Left forelimb (tissue), 1 donor: ENCODE data around the gene COMMD8.

ENCODE experiments used
- DNase-seq: peaks from one replicate; pipeline ENCODE4 v3.0.0-alpha.2; 2018; ENCODE audit warnings: low spot score

COMMD8 gene

DNA sequence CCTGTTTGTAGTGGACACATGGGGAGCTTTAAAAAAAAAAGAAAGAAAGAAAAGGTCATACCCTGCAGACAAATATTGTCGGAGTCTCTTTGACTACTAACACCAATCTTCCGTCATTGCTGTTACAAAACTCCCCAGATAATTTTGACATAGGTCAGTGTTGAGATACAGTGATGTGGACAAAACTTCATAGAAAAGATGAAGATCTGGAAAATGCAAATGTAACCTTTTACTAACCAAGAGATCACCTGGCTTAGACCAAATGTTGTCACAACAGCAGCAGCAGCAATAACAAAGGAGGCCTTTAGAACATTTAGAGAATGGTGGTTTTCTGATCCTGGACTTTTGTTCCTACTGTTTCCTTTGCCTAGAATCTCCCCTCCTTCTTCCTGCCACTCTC is 8.1 kb upstream of the COMMD8 start:
- no peak for DNase-seq

GRCh38 chr4:47471064-47471463 is 7.6 kb upstream of the COMMD8 start:
- no peak for DNase-seq

- no peak for DNase-seq
Observed at GRCh38 chr4:47469951-47470350, 6.4 kb upstream of the COMMD8 start.

GRCh38 chr4:47468706-47469365 is 5.3 kb upstream of the COMMD8 start:
- DNase-seq, result no peak

- DNase-seq, result no peak
Observed at GRCh38 chr4:47466056-47466785, 2.7 kb upstream of the COMMD8 start.

- DNase-seq, result no peak
Observed at GRCh38 chr4:47465004-47465403, 1.5 kb upstream of the COMMD8 start.

DNA sequence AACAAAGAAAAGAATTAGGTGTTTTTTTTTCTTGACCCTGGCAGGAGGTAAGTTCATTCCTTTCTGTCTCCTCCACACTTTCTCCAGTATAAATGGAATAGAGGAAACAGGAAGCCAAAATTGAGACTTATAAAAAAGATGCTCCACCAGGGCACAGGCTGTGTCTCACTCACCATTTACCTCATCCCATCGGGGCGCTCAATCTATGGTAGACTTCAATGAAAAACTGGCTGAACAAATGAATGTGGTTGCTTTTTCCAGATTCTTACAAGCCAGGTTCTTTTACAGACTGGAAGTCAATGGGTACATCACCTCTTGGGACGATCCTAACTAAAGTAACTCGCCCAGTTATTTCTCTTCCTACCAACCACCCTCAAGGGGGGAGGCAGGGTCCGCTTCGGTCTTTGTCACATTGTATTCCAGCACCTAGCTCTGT is 685 bp downstream of the COMMD8 start:
- no peak for DNase-seq

DNA sequence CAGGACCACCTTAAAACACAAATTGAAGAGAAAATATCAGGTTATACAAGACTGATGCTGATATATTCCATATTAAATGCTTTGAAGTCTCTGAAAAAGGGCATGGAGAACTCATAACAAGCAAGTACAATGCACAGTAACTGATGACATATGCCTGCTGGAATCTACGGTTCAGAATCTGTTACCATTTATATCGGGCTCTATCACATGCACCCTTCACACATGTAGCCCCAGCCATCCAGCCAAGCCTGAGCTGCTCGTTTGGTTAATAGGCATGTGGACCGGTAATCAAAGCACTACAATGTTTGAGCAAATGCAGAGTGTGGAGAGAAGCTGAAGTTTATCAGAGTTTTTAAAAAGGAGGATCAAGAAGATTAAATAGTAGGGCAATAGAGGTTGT is 11.8 kb downstream of the COMMD8 start:
- DNase-seq, result no peak

- no peak for DNase-seq
Observed at GRCh38 chr4:47444031-47444430, 19.5 kb downstream of the COMMD8 start.

DNA sequence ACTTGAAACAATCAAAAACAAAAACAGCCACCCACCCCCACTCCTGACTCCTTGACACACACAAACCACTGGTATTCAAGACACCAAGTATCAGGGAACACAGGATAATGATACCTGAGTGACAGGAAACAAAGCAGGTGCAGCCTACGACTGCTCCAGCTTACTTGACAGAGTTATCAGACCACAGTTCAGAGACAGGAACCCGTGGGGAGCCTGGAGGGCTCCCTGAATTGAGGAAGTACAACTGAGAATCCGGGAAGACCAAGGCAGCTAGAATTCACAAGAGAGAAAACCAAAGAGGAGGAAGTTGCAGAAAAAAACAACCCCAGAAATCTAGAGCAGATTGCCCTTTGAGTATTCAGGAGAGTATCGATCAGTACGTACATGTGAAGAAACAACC is 20.5 kb downstream of the COMMD8 start:
- DNase-seq, result no peak

GRCh38 chr4:47434931-47435330 is 28.6 kb downstream of the COMMD8 start:
- DNase-seq, result no peak

GRCh38 chr4:47432749-47433148 is 30.8 kb downstream of the COMMD8 start:
- DNase-seq, result no peak

GRCh38 chr4:47427935-47428334 is 35.6 kb downstream of the COMMD8 start:
- no peak for DNase-seq

DNA sequence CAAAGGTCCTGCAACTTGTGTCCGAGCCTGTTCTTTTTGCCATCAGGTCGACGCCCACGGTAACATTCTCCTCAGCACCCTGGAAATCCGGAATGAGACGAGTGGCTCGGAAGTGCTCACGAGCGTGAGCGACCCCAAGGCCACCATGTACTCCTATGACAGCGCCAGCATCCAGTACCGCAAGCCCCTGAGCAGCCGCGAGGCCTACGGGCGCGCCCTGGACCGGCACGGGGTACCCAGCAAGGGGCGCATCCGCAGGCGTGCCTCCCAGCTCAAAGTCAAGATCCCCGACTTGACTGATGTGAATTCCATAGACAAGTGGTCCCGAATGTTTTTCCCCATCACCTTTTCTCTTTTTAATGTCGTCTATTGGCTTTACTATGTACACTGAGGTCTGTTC is 37.9 kb downstream of the COMMD8 start:
- DNase-seq, result no peak

- no peak for DNase-seq
Observed at GRCh38 chr4:47419296-47419695, 44.2 kb downstream of the COMMD8 start.

- no peak for DNase-seq
Observed at GRCh38 chr4:47418147-47418546, 45.4 kb downstream of the COMMD8 start.

DNA sequence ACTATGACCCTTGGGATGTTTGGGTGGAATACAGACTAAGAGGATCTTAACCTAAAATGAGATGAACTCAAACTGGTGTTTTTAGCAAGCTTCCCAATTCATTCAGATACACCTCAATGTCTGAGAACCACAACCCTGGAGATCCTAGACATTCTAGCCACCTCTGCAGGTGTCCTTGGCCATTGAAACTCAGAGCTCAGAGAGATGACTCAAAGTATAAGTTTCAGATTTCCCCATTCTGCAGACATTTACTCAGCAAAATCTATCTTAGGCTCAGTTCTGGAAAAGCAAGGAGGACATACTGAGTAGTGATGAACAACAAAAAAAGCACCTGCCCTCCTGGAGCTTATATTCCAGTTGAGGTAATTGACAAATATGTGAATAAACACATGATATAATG is 47.8 kb downstream of the COMMD8 start:
- DNase-seq, result no peak

DNA sequence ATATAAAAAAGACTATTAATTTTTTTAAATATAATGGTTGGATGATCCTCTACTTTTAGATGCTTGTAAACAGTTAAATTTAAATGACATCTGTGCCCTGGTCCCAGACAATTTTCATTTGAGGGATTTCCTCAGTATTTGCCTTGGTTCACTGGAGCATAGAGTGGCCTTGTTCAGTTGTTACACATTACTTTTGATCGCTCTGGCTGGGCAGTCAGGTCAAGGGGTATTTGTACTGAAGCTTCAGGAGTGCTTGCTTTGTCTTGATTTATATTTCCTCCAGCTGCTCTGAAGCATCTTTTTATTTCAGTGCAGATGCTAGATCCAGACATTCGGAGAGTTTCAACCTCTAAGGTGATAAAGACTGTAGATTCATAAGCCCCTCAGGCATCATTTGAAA is 50.0 kb downstream of the COMMD8 start:
- no peak for DNase-seq

DNA sequence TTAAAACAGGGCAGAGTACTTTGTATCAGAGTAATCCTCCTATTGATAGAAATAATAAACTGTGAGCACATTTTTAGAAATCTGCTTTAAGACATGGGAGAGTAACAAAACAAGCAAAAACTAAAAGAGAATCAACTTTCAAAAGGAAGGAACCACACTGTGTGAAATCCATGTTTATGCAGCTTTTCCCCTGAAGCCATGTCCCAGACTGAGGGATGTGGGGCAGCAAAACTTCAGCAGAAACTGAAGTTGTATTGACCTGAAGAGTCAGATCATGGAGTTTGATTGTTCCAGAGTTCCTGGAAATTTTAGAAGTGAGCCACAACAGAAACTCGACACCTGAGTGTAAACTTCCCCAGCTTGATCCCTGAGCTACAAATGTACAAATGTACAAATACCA is 53.2 kb downstream of the COMMD8 start:
- DNase-seq, result no peak

- DNase-seq, result no peak
Observed at GRCh38 chr4:47406408-47406807, 57.1 kb downstream of the COMMD8 start.
